Esophagus squamous epithelium (tissue), 4 donors: ENCODE results near the gene GRIK2.

Source experiments
- POLR2A ChIP-seq, 4 donors: fragments of 450-650 bp; IDR thresholded peaks; one replicate each; pipeline ENCODE4 v1.6.1; 2017; ENCODE audit warnings: antibody characterized with exemption in 4 of 4, mild to moderate bottlenecking in 4 of 4, moderate library complexity in 3 of 4
- TF ChIP-seq, protein P1 (sequence below), 6 experiments: fragments of 450-650 bp in 4 of 6; fragments of 200-600 bp in 2 of 6; sonication (generic) in 2 of 6; IDR thresholded peaks; one replicate each; pipeline ENCODE4 v1.5.1; 2016 to 2019; ENCODE audit warnings: antibody characterized with exemption in 6 of 6, mild to moderate bottlenecking in 4 of 6, moderate library complexity in 4 of 6

DNA sequence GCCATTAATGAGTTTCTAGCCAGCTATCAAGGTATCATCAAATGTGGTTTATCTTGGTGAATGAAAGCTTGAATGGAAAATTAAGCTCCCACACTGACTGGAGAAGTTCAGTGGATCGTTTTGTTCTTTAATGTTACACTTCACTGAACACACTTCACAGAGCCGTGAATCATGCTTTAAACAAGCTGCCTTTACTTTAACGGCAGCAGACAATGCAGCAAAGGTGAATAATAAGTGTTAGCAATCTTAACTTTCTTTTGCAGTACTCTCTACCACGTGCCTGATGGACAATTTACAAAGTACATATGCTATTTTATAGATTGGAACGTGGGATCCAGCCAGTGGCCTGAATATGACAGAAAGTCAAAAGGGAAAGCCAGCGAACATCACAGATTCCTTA lies 424.5 kb downstream of the GRIK2 start:
- TF ChIP-seq, protein P1, sequence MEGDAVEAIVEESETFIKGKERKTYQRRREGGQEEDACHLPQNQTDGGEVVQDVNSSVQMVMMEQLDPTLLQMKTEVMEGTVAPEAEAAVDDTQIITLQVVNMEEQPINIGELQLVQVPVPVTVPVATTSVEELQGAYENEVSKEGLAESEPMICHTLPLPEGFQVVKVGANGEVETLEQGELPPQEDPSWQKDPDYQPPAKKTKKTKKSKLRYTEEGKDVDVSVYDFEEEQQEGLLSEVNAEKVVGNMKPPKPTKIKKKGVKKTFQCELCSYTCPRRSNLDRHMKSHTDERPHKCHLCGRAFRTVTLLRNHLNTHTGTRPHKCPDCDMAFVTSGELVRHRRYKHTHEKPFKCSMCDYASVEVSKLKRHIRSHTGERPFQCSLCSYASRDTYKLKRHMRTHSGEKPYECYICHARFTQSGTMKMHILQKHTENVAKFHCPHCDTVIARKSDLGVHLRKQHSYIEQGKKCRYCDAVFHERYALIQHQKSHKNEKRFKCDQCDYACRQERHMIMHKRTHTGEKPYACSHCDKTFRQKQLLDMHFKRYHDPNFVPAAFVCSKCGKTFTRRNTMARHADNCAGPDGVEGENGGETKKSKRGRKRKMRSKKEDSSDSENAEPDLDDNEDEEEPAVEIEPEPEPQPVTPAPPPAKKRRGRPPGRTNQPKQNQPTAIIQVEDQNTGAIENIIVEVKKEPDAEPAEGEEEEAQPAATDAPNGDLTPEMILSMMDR (IDR thresholded peaks at IDR 0.05), result no peak
- no peak for TF ChIP-seq POLR2A (IDR thresholded peaks at IDR 0.05)
